ENCODE measurements around the gene C1QTNF1. TPM values are rescaled to one million over a fixed set of nuclear protein-coding genes. Genes with fewer than 3 reads are reported as not detected.

Gene C1QTNF1
- total RNA-seq, 2 donors from 2014 or later = 10.4 to 12.1 TPM

DNA sequence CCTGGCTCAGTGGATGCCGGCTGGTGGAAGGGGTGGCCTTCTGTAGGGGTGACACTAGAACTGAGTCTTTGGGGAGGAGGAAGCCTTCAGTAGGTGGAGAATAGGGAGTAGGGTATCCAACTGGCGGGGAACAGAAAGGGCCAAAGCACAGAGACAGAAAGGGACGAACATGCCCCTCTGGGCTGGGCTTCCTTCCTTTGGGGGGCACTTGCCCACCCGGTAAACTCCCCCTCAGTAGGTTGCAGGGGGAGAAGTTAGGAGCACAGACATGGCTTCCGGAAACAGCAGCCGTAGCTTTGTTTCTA lies 51.4 kb downstream of the C1QTNF1 start:
- peak overlapping the region; percentile 82 for H3K27ac ChIP-seq
- peaks cover 16% of the 10 kb centered on the region for H3K4me1 ChIP-seq
- intact Hi-C loops (cut with DNase I) = no loop called here
- peak overlapping the region; percentile 83 to 92 for H3K9ac ChIP-seq (ENCODE audit: low read depth in 2 of 2, low read length in 2 of 2)
- H3K9me3 ChIP-seq = no peaks in the 10 kb centered on the region
- no peaks in the 10 kb centered on the region for H3K27me3 ChIP-seq
- TF ChIP-seq, protein P1, sequence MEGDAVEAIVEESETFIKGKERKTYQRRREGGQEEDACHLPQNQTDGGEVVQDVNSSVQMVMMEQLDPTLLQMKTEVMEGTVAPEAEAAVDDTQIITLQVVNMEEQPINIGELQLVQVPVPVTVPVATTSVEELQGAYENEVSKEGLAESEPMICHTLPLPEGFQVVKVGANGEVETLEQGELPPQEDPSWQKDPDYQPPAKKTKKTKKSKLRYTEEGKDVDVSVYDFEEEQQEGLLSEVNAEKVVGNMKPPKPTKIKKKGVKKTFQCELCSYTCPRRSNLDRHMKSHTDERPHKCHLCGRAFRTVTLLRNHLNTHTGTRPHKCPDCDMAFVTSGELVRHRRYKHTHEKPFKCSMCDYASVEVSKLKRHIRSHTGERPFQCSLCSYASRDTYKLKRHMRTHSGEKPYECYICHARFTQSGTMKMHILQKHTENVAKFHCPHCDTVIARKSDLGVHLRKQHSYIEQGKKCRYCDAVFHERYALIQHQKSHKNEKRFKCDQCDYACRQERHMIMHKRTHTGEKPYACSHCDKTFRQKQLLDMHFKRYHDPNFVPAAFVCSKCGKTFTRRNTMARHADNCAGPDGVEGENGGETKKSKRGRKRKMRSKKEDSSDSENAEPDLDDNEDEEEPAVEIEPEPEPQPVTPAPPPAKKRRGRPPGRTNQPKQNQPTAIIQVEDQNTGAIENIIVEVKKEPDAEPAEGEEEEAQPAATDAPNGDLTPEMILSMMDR (IDR thresholded peaks at IDR 0.05) = no peak
- H3K36me3 ChIP-seq = no peaks in the 10 kb centered on the region
- peak overlapping the region; percentile 93 for H3K4me3 ChIP-seq
- DNase-seq = no peak

- no peaks in the 10 kb centered on the region for H3K36me3 ChIP-seq
- no peaks in the 10 kb centered on the region for H3K27me3 ChIP-seq
- TF ChIP-seq, protein P1 (IDR thresholded peaks at IDR 0.05) = no peak
- H3K9ac ChIP-seq (ENCODE audit: low read depth in 2 of 2, low read length in 2 of 2) = peak overlapping the region; percentile 83 to 92
- no peaks in the 10 kb centered on the region for H3K9me3 ChIP-seq
- no peak overlapping the region for H3K27ac ChIP-seq
- intact Hi-C loops (cut with DNase I) = no loop called here
- no peak for DNase-seq
- H3K4me3 ChIP-seq = peak overlapping the region; percentile 93
- H3K4me1 ChIP-seq = peaks cover 16% of the 10 kb centered on the region
Observed at GRCh38 chr17:79075861-79076406, 52.0 kb downstream of the C1QTNF1 start.

DNA sequence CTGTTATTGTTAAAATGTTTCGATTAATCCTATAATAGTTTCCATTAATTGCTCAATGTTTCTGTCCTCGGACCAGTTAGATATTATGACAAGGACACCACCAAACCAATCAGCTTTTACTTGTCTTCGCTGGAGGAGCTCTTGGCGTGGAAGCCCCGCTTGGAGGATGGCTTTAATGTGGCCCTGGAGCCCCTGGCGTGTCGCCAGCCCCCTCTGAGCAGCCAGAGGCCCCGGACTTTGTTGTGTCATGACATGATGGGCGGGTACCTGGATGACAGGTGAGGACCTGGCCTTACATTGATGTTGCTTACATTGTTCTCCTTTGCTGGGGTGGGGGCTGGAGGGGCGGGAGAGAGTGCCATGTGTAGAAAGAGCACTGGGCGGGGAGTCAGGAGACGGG lies 53.6 kb downstream of the C1QTNF1 start:
- Histone ChIP-seq H3K27ac (no peak overlapping the region), H3K27me3 (no peaks in the 10 kb centered on the region), H3K4me1 (peaks cover 15% of the 10 kb centered on the region), H3K36me3 (no peaks in the 10 kb centered on the region), H3K9ac (ENCODE audit: low read depth in 2 of 2, low read length in 2 of 2) (no peak overlapping the region), H3K4me3 (no peak overlapping the region), H3K9me3 (no peaks in the 10 kb centered on the region)
- TF ChIP-seq, protein P1 (IDR thresholded peaks at IDR 0.05) = no peak
- no peak for DNase-seq
- intact Hi-C loops (cut with DNase I) = no loop called here

- intact Hi-C loops (cut with DNase I) = no loop called here
- Histone ChIP-seq H3K27me3 (no peaks in the 10 kb centered on the region), H3K9ac (ENCODE audit: low read depth in 2 of 2, low read length in 2 of 2) (peak overlapping the region in 1 of 2 donors; percentile 19), H3K4me1 (peaks cover 8% of the 10 kb centered on the region), H3K4me3 (no peak overlapping the region), H3K27ac (no peak overlapping the region), H3K36me3 (no peaks in the 10 kb centered on the region), H3K9me3 (no peaks in the 10 kb centered on the region)
- DNase-seq = peak; percentile 75
- TF ChIP-seq, protein P1 (IDR thresholded peaks at IDR 0.05) = no peak
Observed at GRCh38 chr17:79078476-79079190, 54.7 kb downstream of the C1QTNF1 start.

DNA sequence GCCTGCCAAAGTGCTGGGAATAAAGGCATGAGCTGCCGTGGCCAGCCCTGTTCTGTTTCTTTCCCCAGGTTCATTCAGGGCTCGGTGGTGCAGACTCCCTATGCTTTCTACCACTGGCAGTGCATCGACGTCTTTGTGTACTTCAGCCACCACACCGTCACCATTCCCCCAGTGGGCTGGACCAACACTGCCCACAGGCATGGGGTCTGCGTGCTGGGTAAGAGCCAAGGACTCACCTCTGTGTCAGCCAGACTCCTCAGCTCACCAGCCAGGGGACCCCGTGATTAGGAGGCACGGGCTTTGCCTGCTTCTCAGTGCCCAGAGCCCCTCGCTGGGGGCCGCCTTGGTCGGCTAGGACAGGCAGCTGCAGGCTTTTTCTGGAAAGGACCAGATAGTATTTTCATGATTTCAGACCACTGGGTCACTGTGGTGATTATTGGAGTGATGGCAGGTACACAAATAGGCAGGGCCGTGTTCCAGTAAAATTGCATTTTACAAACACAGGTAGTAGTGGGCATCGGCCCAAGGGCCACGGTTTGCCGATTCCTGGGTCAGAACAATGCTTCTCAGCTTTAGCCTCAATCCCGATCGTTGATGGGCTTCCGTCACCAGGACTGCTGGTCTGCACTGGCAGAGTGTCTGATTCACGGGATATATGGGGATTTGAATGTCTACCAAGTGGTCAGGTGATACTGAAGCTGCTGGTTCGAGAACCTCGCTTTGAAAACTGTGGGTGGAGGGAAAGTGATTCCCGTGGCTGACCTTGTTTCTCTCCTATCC lies 55.6 kb downstream of the C1QTNF1 start:
- no peak overlapping the region for H3K9ac ChIP-seq (ENCODE audit: low read depth in 2 of 2, low read length in 2 of 2)
- no peaks in the 10 kb centered on the region for H3K36me3 ChIP-seq
- H3K27me3 ChIP-seq = no peaks in the 10 kb centered on the region
- no peak overlapping the region for H3K4me3 ChIP-seq
- no peak overlapping the region for H3K27ac ChIP-seq
- intact Hi-C loops (cut with DNase I) = no loop called here
- peaks cover 8% of the 10 kb centered on the region for H3K4me1 ChIP-seq
- DNase-seq = no peak
- no peaks in the 10 kb centered on the region for H3K9me3 ChIP-seq
- TF ChIP-seq, protein P1 (IDR thresholded peaks at IDR 0.05) = no peak
